T-helper 22 cell (primary cell): Measurements from ENCODE around the gene DMTF1.
"Not testable (repeated sequence)": the region's sequence is repeated elsewhere in the genome, so short reads cannot be mapped to it uniquely, and the experiment has no call there.

Source experiments
- DNase-seq: peaks from one replicate; pipeline ENCODE4 v3.0.0-alpha.2; 2020; ENCODE audit warnings: low read depth

The DMTF1 gene

DNA sequence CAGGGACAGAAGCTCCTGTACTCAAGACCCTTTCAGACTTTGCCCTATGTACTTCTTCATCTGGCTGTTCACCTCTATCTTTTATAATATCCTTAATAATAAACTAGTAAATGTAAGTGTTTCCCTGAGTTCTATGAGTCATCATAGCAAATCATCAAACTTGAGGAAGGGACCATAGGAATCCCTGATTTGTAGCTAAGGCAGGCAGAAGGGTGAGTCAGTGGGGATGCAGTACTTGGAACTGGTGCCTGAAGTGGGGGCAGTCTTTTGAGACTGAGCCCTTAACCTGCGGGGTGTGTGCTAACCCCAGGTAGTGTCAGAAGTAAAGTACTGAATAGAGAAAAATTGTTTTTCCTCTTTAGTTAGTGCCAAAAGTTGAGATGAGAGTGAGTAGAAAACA is 73.4 kb downstream of the DMTF1 start:
- DNase-seq, result no peak

DNA sequence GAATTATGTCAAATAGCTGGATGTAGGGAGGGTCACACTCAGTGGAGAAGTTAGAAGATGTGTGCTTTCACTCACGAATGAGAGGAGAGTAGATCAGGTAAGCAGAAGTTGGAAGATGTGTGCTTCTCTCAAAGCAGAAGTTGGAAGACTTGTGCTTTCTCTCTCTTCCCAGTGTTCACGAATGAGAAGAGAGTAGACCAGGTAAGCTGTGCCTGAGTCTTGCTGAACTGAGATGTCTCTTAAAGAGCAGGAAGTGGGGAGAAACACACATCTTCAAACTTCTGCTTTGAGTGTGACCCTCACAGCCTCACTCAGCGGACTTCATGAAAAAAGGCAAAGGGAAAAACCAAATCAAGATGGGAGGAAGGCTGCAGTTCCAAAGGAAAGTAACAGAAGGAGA is 74.2 kb downstream of the DMTF1 start:
- DNase-seq, result no peak

DNA sequence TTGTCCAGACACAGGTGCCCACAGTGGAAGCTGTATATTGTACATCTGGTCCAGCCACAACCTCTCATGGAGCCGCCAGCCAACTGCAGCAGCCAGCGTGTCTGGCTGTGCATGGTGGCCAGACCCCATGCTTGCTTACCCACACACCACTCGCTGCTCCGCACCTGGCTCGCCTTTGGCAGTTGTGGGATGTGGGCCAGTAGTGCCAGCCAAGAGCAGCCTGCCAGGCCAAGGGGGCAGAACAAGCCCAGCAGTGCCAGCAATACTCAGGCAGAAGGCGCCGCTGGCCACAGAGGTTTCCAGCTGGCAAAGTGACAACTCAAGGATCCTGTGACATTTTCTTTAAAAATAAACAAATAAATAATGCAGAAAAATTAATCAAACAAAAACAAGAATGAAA is 79.0 kb downstream of the DMTF1 start:
- no peak for DNase-seq

DNA sequence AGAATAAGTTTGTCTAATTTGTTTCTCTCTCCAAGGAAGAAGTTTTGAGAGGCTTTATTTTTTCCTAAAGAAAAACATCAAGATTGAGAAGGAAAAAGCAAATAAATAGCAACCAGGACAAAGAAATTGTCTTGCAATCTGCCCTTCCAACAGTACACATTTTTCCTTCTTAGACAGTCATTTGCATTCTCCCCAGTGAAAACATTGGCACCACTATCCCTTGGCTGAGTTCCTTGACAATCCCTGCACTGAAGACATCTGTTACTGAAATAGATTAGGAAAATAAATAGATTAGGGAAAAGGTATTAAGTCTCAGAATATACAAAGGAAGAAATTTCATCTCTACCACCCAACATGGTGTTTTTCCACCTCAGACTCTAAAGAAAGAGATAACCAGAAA is 79.5 kb downstream of the DMTF1 start:
- DNase-seq, result no peak

DNA sequence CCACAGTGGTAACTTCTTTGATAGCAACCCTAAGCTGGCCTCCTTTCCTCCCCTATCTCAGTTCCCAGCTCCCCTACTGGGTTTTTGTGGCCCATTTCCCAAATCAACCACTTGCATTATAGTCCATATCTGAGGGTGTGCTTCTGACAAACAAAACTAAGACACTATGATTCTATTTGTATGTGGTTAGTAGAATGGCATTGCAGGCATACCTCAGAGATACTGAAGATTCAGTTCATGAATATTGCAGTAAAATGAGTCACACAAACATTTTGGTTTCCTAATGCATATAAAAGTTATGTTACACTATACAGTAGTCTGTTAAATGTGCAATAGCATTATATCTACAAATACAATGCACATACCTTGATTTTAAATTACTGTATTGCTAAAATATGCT is 82.7 kb downstream of the DMTF1 start:
- DNase-seq, result no peak

DNA sequence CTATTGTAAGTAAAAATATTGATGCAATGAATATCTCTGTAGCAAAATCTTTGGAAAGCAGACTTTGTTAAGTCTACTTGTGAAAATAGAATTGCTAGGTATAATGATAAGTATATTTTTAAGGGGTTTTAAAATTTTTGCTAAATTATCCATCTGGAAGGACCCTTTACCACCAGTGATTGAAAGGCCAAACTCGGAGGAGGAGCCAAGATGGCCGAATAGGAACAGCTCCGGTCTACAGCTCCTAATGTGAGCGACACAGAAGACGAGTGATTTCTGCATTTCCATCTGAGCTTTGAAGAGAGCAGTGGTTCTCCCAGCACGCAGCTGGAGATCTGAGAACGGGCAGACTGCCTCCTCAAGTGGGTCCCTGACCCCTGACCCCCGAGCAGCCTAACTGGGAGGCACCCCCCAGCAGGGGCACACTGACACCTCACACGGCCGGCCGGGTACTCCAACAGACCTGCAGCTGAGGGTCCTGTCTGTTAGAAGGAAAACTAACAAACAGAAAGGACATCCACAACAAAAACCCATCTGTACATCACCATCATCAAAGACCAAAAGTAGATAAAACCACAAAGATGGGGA is 86.3 kb downstream of the DMTF1 start:
- DNase-seq, result not testable (repeated sequence)

DNA sequence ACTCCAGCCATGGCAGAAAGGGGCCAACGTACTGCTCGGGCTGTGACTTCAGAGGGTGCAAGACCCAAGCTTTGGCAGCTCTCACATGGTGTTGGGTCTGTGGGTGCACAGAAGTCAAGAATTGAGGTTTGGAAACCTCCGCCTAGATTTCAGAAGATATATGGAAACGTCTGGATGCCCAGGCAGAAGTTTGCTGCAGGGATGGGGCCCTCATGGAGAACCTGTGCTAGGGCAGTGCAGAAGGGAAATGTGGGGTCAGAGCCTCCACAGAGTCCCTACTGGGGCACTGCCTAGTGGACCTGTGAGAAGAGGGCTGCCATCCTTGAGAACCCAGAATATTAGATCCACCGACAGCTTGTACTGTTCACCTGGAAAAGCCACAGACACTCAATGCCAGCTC is 93.4 kb downstream of the DMTF1 start:
- DNase-seq, result not testable (repeated sequence)
